ENCODE measurements around the gene SQOR.

DNA sequence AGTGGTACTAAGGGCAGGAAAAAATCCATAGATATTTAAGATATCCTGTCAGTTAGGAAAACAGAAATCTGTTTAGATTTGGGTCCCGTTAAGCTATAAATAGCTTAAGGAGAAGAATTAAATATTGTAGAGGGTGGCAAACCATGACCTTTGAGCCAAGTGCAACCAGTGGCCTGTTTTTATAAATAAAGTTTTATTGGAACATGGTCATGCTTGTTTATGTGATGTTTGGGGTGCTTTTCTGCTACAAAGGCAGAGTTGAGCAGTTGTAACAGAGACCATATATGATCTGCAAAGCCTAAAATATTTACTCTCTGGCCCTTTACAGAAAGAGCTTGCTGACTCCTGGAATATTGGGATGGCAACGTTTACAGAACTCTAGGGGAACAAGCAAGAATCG, 66.3 kb downstream of the SQOR start:
- no peak for TF ChIP-seq CTCF (IDR thresholded peaks at IDR 0.05)
- TF ChIP-seq POLR2A (IDR thresholded peaks at IDR 0.05): no peak
